PC-9 (cell line): ENCODE measurements around the gene RB1. TPM values are rescaled to one million over a fixed set of nuclear protein-coding genes. Genes with fewer than 3 reads are reported as not detected.

Experiments
- BruUV-seq: library from RNA; stranded (reverse); fragments of 400-500 nt; replicated peaks from 2 replicates; lab custom pipeline; 2021; lab: Mats Ljungman, UMichigan
- CTCF ChIA-PET: fragments of 300-600 bp; sonication (Branson Sonifier 250); formaldehyde crosslinking; loops from one replicate; lab custom pipeline; 2022; ENCODE audit warnings: antibody characterized with exemption; lab: Charles Lee
- POLR2A ChIA-PET: fragments of 300-600 bp; sonication (Branson Sonifier 250); formaldehyde crosslinking; loops from one replicate; lab custom pipeline; 2022; ENCODE audit warnings: antibody characterized with exemption; ENCODE audit not compliant: unreplicated experiment; lab: Charles Lee
- DNase-seq, 2 experiments: peaks; one replicate each; pipeline versions ENCODE4 v3.0.0 to v3.0.0-alpha.2; 2015 to 2022; ENCODE audit warnings: mixed read lengths in 1 of 2
- H2AFZ ChIP-seq: fragments of 200-600 bp; sonication (generic); 2 replicates; pipeline ENCODE4 v1.8.1; 2017; ENCODE audit warnings: antibody characterized with exemption
- H3F3A ChIP-seq: fragments of 200-600 bp; sonication (generic); 2 replicates; pipeline ENCODE4 v1.8.1; 2017; ENCODE audit warnings: antibody characterized with exemption, mild to moderate bottlenecking, low read depth; ENCODE audit not compliant: insufficient read depth
- H3K27ac ChIP-seq: fragments of 200-600 bp; sonication (generic); 2 replicates; pipeline ENCODE4 v1.6.1; 2016; ENCODE audit warnings: mixed run types
- H3K27me3 ChIP-seq: fragments of 200-600 bp; sonication (generic); 2 replicates; pipeline ENCODE4 v1.6.1; 2016; ENCODE audit warnings: low read depth, mixed run types; ENCODE audit not compliant: insufficient read depth
- H3K36me3 ChIP-seq: fragments of 200-600 bp; sonication (generic); 2 replicates; pipeline ENCODE4 v1.6.1; 2016; ENCODE audit warnings: low read depth, mixed run types
- H3K4me1 ChIP-seq: fragments of 200-600 bp; sonication (generic); replicated peaks from 2 replicates; pipeline ENCODE4 v1.6.1; 2016; ENCODE audit warnings: mixed run types; ENCODE audit not compliant: insufficient read depth
- H3K4me2 ChIP-seq: fragments of 200-600 bp; sonication (generic); 2 replicates; pipeline ENCODE4 v1.6.1; 2017; ENCODE audit warnings: mixed run types
- H3K4me3 ChIP-seq: fragments of 200-600 bp; sonication (generic); 2 replicates; pipeline ENCODE4 v1.6.1; 2016; ENCODE audit warnings: mixed run types
- H3K79me2 ChIP-seq: fragments of 200-600 bp; sonication (generic); 2 replicates; pipeline ENCODE4 v1.6.1; 2017; ENCODE audit warnings: low read depth, mixed run types
- H3K9me2 ChIP-seq: fragments of 200-600 bp; sonication (generic); 2 replicates; pipeline ENCODE4 v1.8.1; 2017; ENCODE audit warnings: mild to moderate bottlenecking; ENCODE audit not compliant: insufficient read depth
- H3K9me3 ChIP-seq: fragments of 200-600 bp; sonication (generic); 2 replicates; pipeline ENCODE4 v1.8.1; 2016; ENCODE audit warnings: low read depth; ENCODE audit not compliant: insufficient read depth
- H4K20me1 ChIP-seq: fragments of 200-600 bp; sonication (generic); 2 replicates; pipeline ENCODE4 v1.8.1; 2017; ENCODE audit not compliant: insufficient read depth
- EZH2 ChIP-seq: fragments of 200-600 bp; sonication (generic); IDR thresholded peaks from 2 replicates; pipeline ENCODE4 v1.8.0; 2017; ENCODE audit warnings: antibody characterized with exemption, low read depth
- intact Hi-C: fragments of 100-400 bp; cut with micrococcal nuclease; formaldehyde crosslinking; loops from one replicate; pipeline ENCODE4 v1.10.0; 2022; ENCODE audit not compliant: unreplicated experiment
- total RNA-seq: library from RNA; stranded (reverse); gene quantifications from 2 replicates; pipeline ENCODE4 v1.2.3, GENCODE V29; 2021
- TF ChIP-seq, protein P1 (sequence below): fragments of 200-600 bp; sonication (generic); conservative IDR thresholded peaks from 2 replicates; pipeline ENCODE4 v1.6.1; 2017; ENCODE audit warnings: mixed run types, antibody characterized with exemption, mild to moderate bottlenecking, moderate library complexity

The RB1 gene
- total RNA-seq, 1 experiment from 2014 or later = 23.7 TPM

- Histone ChIP-seq H3K27ac (no peak overlapping the region), H4K20me1 (no peaks in the 10 kb centered on the region), H3F3A (no peaks in the 10 kb centered on the region), H3K4me2 (no peak overlapping the region), H2AFZ (no peak overlapping the region), H3K4me3 (no peak overlapping the region), H3K79me2 (no peaks in the 10 kb centered on the region), H3K9me2 (no peaks in the 10 kb centered on the region; the same call in 1 of the 2 replicates), H3K27me3 (no peaks in the 10 kb centered on the region), H3K4me1 (no peaks in the 10 kb centered on the region), H3K36me3 (no peaks in the 10 kb centered on the region), H3K9me3 (no peaks in the 10 kb centered on the region)
- POLR2A ChIA-PET = no interaction called here
- BruUV-seq = no TSS peak
- intact Hi-C loops = no loop called here
- DNase-seq = no peak
- TF ChIP-seq, protein P1, sequence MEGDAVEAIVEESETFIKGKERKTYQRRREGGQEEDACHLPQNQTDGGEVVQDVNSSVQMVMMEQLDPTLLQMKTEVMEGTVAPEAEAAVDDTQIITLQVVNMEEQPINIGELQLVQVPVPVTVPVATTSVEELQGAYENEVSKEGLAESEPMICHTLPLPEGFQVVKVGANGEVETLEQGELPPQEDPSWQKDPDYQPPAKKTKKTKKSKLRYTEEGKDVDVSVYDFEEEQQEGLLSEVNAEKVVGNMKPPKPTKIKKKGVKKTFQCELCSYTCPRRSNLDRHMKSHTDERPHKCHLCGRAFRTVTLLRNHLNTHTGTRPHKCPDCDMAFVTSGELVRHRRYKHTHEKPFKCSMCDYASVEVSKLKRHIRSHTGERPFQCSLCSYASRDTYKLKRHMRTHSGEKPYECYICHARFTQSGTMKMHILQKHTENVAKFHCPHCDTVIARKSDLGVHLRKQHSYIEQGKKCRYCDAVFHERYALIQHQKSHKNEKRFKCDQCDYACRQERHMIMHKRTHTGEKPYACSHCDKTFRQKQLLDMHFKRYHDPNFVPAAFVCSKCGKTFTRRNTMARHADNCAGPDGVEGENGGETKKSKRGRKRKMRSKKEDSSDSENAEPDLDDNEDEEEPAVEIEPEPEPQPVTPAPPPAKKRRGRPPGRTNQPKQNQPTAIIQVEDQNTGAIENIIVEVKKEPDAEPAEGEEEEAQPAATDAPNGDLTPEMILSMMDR = no peak
- TF ChIP-seq EZH2 = no peak
- CTCF ChIA-PET = no interaction called here
Observed at GRCh38 chr13:48393698-48394085, 90.1 kb downstream of the RB1 start.

- intact Hi-C loops = no loop called here
- no peaks in the 10 kb centered on the region for H3K79me2 ChIP-seq
- POLR2A ChIA-PET = no interaction called here
- H3K9me3 ChIP-seq = no peaks in the 10 kb centered on the region
- no peaks in the 10 kb centered on the region for H3K27me3 ChIP-seq
- H3K27ac ChIP-seq = no peak overlapping the region
- TF ChIP-seq, protein P1 = no peak
- no peak for TF ChIP-seq EZH2
- H3K9me2 ChIP-seq = no peaks in the 10 kb centered on the region; the same call in 1 of the 2 replicates
- no peak overlapping the region for H2AFZ ChIP-seq
- H3F3A ChIP-seq = no peaks in the 10 kb centered on the region
- no peak overlapping the region for H3K4me2 ChIP-seq
- no peaks in the 10 kb centered on the region for H4K20me1 ChIP-seq
- no peak overlapping the region for H3K4me3 ChIP-seq
- no peak for DNase-seq
- BruUV-seq = no TSS peak
- no peaks in the 10 kb centered on the region for H3K36me3 ChIP-seq
- H3K4me1 ChIP-seq = peaks cover 15% of the 10 kb centered on the region; the same call in 1 of the 2 replicates
- CTCF ChIA-PET = no interaction called here
Observed at GRCh38 chr13:48397744-48398143, 94.2 kb downstream of the RB1 start.

DNA sequence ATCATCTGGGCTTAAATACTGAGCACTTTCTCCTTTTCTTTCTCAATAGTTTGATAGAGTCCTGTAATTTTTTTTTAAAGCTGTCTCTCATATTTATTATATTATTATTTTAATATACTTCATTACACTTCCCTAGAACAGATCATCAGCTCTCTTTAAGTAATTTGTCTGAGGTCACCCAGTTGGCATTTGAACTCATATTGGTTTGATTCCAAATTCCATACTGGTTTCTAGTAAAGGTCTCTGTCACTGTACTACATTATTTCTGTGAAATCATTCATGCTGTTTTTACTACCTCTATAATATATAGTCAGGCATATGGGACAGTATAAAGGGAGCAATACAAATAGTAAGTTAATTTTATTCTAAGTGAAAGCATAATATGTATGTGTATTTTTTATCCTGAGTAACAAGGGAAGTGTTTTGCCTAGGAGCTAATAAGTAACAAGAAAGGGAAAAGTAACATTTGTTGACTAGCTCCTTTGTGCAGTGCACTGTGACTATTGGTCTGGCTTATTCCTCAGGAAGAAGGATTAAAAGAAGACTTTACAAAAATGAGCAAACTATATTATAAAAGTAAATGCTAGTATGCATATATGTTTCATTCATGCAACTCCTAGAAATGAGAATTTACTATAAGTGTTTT, 95.0 kb downstream of the RB1 start:
- H3K9me2 ChIP-seq = no peaks in the 10 kb centered on the region; the same call in 1 of the 2 replicates
- TF ChIP-seq EZH2 = no peak
- TF ChIP-seq, protein P1 = no peak
- no peak overlapping the region for H3K4me3 ChIP-seq
- H3K4me1 ChIP-seq = peaks cover 15% of the 10 kb centered on the region; the same call in 1 of the 2 replicates
- DNase-seq = no peak
- no peaks in the 10 kb centered on the region for H3F3A ChIP-seq
- no peaks in the 10 kb centered on the region for H4K20me1 ChIP-seq
- CTCF ChIA-PET = no interaction called here
- H3K27me3 ChIP-seq = no peaks in the 10 kb centered on the region
- H3K9me3 ChIP-seq = no peaks in the 10 kb centered on the region
- H3K4me2 ChIP-seq = no peak overlapping the region
- POLR2A ChIA-PET = no interaction called here
- H2AFZ ChIP-seq = no peak overlapping the region
- H3K27ac ChIP-seq = no peak overlapping the region
- no TSS peak for BruUV-seq
- no peaks in the 10 kb centered on the region for H3K36me3 ChIP-seq
- intact Hi-C loops = no loop called here
- no peaks in the 10 kb centered on the region for H3K79me2 ChIP-seq
